Epithelial cell of proximal tubule (primary cell): ENCODE measurements around the gene TBCC. TPM values are rescaled to one million over a fixed set of nuclear protein-coding genes. Genes with fewer than 3 reads are reported as not detected.

ENCODE experiments used
- DNase-seq: peaks from one replicate; pipeline ENCODE4 v3.0.0-alpha.2; 2011; ENCODE audit warnings: low read depth
- H3K4me3 ChIP-seq: 2 replicates; pipeline ENCODE4 v1.5.1; 2011; ENCODE audit warnings: low read depth, mild to moderate bottlenecking, low read length
- CTCF ChIP-seq: conservative IDR thresholded peaks from 2 replicates; pipeline ENCODE4 v1.5.1; 2012; ENCODE audit warnings: low read depth, mild to moderate bottlenecking, low read length
- total RNA-seq: library from RNA; depleted of rRNA; stranded (reverse); fragments of >200 nt; gene quantifications from 2 replicates; pipeline ENCODE4 v1.2.3, GENCODE V29; 2015

The TBCC gene
- total RNA-seq, 1 donor from 2014 or later: 25.4 TPM

DNA sequence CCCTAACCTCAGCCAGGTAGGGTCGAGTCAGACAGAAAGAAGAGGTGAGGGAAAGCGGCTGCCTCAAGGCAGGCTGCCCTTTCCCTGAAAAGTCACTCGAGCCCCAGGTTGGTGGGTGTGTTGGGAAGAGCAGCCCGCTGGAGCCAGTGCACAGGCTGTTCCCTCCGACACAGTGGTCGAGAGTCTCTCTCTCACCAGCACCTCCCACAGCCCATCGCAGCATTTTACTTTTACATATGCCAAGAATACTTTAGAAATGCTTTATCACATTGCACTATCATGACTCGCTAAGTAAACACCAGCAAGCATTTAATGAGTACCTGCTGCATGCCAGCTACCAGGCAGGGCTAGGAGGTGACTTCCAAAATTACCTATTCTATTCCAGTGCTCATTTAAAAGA is 25.2 kb downstream of the TBCC start:
- TF ChIP-seq CTCF: no peak
- no peak for DNase-seq
- no peak overlapping the region for H3K4me3 ChIP-seq

DNA sequence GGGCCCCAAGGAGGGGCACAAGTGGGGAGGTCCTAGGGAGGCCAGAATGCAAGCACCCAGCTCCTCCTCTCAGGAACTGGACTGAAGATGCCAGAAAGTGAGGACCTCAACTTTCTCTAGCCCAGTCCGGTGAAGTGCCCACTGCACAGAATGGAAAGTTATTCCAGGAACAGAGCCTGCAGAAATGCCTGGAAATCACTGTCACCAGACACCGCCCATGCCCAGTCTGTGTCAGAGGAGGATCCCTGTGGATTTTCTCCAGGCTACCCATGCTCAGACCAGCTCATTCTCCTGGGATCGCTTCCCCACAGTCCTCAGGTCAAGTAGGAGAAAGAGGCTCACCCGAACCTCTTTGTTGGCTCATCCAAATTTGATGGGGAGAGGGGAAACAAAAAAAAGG is 30.0 kb downstream of the TBCC start:
- no peak overlapping the region for H3K4me3 ChIP-seq
- no peak for TF ChIP-seq CTCF
- no peak for DNase-seq

DNA sequence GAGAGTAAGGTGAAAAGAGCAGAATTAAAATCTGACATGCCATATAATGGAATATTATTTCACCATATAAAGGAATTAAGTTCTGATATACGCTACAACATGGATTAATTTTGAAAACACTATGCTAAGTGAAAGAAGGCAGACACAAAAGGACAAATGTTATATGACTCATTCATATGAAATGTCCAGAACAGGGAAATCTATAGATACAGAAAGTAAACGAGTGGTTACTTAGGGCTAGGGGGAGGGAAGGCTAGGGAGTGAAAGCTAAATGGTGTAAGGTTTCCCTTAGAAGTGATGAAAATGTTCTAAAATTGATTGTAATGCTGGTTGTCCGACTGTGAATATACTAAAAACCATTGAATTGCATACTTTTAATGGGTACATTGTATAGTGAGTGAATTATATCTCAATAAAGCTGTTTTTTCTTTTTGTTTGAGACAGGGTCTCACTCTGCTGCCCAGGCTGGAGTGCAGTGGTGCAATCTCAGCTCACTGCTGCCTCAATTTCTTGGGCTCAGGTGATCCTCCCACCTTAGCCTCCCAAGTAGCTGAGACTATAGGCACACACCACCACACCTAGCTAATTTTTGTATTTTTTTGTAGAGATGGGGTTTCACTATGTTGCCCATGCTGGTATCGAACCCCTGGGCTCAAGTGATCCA is 31.7 kb downstream of the TBCC start:
- no peak for TF ChIP-seq CTCF
- DNase-seq: no peak
- H3K4me3 ChIP-seq: no peak overlapping the region

DNA sequence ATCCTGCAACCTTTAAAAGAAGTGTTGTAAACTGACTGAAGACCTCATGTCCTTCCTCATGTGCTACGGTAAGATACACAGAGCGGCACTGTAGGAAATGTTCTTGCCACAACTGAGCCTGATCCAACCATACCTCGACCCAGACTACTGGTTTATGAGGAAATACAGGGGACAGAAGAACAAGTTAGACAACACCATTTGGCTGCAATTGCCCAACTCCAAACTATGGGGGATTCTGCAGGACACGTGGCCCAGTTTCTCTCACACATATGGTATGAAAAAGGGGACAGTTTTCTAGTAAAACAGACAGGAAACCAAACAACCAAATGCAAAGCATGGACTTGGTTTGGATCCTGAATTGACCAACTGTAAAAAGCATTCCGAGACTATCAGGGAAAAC is 34.0 kb downstream of the TBCC start:
- H3K4me3 ChIP-seq: no peak overlapping the region
- DNase-seq: no peak
- no peak for TF ChIP-seq CTCF

DNA sequence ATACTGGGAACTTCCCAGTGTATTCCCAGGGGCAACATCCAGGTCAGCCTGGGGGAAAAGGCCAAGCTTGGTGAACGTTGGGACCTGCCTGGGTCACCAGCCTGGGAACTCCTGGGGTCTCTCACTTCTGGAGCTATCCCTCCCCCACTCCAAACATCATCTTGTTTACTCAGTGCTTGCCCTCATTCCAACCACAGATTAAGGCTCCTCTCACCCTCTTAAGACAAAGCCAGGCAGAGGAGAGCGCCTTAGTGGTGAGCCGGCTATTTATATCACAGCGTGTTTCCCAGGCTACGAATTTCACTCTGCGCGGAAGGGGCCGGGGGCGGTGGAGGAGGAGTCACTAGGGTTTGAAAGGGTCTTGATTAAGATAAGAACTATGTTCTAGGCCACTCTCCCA is 35.6 kb downstream of the TBCC start:
- no peak overlapping the region for H3K4me3 ChIP-seq
- no peak for TF ChIP-seq CTCF
- no peak for DNase-seq

GRCh38 chr6:42709871-42710270 is 36.0 kb downstream of the TBCC start:
- DNase-seq: no peak
- H3K4me3 ChIP-seq: no peak overlapping the region
- no peak for TF ChIP-seq CTCF

DNA sequence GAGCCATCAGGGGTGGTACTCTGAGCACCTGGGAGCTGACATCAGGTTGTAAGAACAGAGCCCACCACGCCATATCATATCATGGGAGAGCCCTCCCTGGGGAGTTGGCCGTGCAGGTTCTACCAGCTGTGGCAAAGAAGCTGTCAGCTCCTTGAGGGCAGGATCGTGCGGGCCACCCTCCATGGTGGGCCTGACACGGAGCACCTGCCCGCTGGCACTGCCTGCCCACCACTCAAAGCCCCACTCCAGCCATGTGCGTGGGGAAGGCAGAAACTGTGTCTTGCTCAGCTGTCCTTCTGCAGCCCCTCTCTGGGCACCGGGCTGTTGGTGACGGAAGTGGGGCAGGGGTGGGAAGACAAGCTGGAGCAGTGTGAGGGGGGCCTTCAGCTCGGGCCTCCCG is 37.8 kb downstream of the TBCC start:
- no peak for TF ChIP-seq CTCF
- DNase-seq: no peak
- H3K4me3 ChIP-seq: no peak overlapping the region
